Liver (tissue), 9 donors: ENCODE data around the gene TSGA10. TPM values are rescaled to one million over a fixed set of nuclear protein-coding genes. Genes with fewer than 3 reads are reported as not detected.
"Not testable (repeated sequence)": the region's sequence is repeated elsewhere in the genome, so short reads cannot be mapped to it uniquely, and the experiment has no call there.

ENCODE experiments used
- DNase-seq: peaks from one replicate; pipeline ENCODE4 v3.0.0-alpha.2; 2017; ENCODE audit warnings: low spot score
- H3K27ac ChIP-seq, 2 donors: one replicate each; pipeline ENCODE4 v1.7.0; 2013; ENCODE audit warnings: inconsistent platforms in 2 of 2, low read length in 2 of 2, control low read depth in 1 of 2, low read depth in 1 of 2, mild to moderate bottlenecking in 1 of 2
- H3K27me3 ChIP-seq, 4 donors: one replicate each; pipeline versions ENCODE4 v1.6.1 to v1.7.0; 2013; ENCODE audit warnings: low read length in 3 of 4, inconsistent platforms in 1 of 4, mild to moderate bottlenecking in 1 of 4, moderate library complexity in 1 of 4; ENCODE audit not compliant: control insufficient read depth in 4 of 4, insufficient read depth in 4 of 4
- H3K36me3 ChIP-seq, 4 donors: one replicate each; pipeline versions ENCODE4 v1.6.1 to v1.7.0; 2013; ENCODE audit warnings: low read length in 3 of 4, mild to moderate bottlenecking in 3 of 4, low read depth in 1 of 4, moderate library complexity in 1 of 4; ENCODE audit not compliant: control insufficient read depth in 4 of 4, insufficient read depth in 3 of 4
- H3K4me1 ChIP-seq, 4 donors: one replicate each; pipeline versions ENCODE4 v1.6.1 to v1.7.0; 2013; ENCODE audit warnings: low read length in 3 of 4, mild to moderate bottlenecking in 3 of 4, moderate library complexity in 1 of 4; ENCODE audit not compliant: control insufficient read depth in 4 of 4, insufficient read depth in 4 of 4
- H3K4me3 ChIP-seq, 3 donors: one replicate each; pipeline versions ENCODE4 v1.6.1 to v1.7.0; 2013; ENCODE audit warnings: low read length in 3 of 3, control low read depth in 1 of 3, low read depth in 1 of 3, mild to moderate bottlenecking in 1 of 3
- H3K9ac ChIP-seq, 2 donors: one replicate each; pipeline ENCODE4 v1.7.0; 2013; ENCODE audit warnings: low read length in 2 of 2, mild to moderate bottlenecking in 2 of 2, moderate library complexity in 2 of 2, control low read depth in 1 of 2, low read depth in 1 of 2
- H3K9me3 ChIP-seq, 4 donors: one replicate each; pipeline versions ENCODE4 v1.6.1 to v1.7.0; 2013; ENCODE audit warnings: low read length in 3 of 4; ENCODE audit not compliant: control insufficient read depth in 4 of 4
- ATF3 ChIP-seq: IDR thresholded peaks from 2 replicates; pipeline ENCODE4 v1.6.1; 2016; ENCODE audit warnings: antibody characterized with exemption
- CTCF ChIP-seq: fragments of 150-350 bp; IDR thresholded peaks from 2 replicates; pipeline ENCODE4 v1.5.1; 2017; ENCODE audit warnings: improper control_type of control experiment, low read depth, low read length; ENCODE audit not compliant: missing input control
- EGR1 ChIP-seq, 2 donors: IDR thresholded peaks; 2 replicates each; pipeline ENCODE4 v1.6.1; 2016 to 2018; ENCODE audit warnings: antibody characterized with exemption in 2 of 2, low read depth in 2 of 2
- FOXA1 ChIP-seq: IDR thresholded peaks from 2 replicates; pipeline ENCODE4 v1.6.1; 2016; ENCODE audit warnings: antibody characterized with exemption
- FOXA2 ChIP-seq: IDR thresholded peaks from 2 replicates; pipeline ENCODE4 v1.6.1; 2016; ENCODE audit warnings: antibody characterized with exemption
- GABPA ChIP-seq, 2 donors: IDR thresholded peaks in 1 of 2; conservative IDR thresholded peaks in 1 of 2; 2 replicates each; pipeline ENCODE4 v1.6.1; 2016; ENCODE audit warnings: antibody characterized with exemption in 2 of 2, mild to moderate bottlenecking in 1 of 2, moderate library complexity in 1 of 2
- HNF4A ChIP-seq, 2 donors: conservative IDR thresholded peaks; 2 replicates each; pipeline ENCODE4 v1.6.1; 2016; ENCODE audit warnings: antibody characterized with exemption in 2 of 2, mild to moderate bottlenecking in 2 of 2
- HNF4G ChIP-seq: IDR thresholded peaks from 2 replicates; pipeline ENCODE4 v1.6.1; 2016; ENCODE audit warnings: antibody characterized with exemption
- JUND ChIP-seq, 2 donors: IDR thresholded peaks; 2 replicates each; pipeline ENCODE4 v1.6.1; 2016; ENCODE audit warnings: antibody characterized with exemption in 2 of 2
- NR2F2 ChIP-seq: IDR thresholded peaks from 2 replicates; pipeline ENCODE4 v1.6.1; 2016; ENCODE audit warnings: antibody characterized with exemption
- RAD21 ChIP-seq, 2 donors: IDR thresholded peaks; 2 replicates each; pipeline ENCODE4 v1.6.1; 2016; ENCODE audit warnings: antibody characterized with exemption in 2 of 2, mild to moderate bottlenecking in 2 of 2
- RXRA ChIP-seq, 2 donors: IDR thresholded peaks; 2 replicates each; pipeline ENCODE4 v1.6.1; 2017 to 2018; ENCODE audit warnings: antibody characterized with exemption in 2 of 2, mild to moderate bottlenecking in 1 of 2
- SP1 ChIP-seq: IDR thresholded peaks from 2 replicates; pipeline ENCODE4 v1.6.1; 2018; ENCODE audit warnings: antibody characterized with exemption, mild to moderate bottlenecking
- TAF1 ChIP-seq: conservative IDR thresholded peaks from 2 replicates; pipeline ENCODE4 v1.6.1; 2016; ENCODE audit warnings: antibody characterized with exemption, mild to moderate bottlenecking
- YY1 ChIP-seq: IDR thresholded peaks from 2 replicates; pipeline ENCODE4 v1.6.1; 2016; ENCODE audit warnings: antibody characterized with exemption, mild to moderate bottlenecking
- ZBTB33 ChIP-seq: IDR thresholded peaks from 2 replicates; pipeline ENCODE4 v1.6.1; 2016; ENCODE audit warnings: antibody characterized with exemption
- WGBS: extraction: QIAGEN DNeasy Blood & Tissue Kit; methylation state at CpG from one replicate; pipeline ENCODE4 v1.1.7; 2013; 5-methylcytosine and 5-hydroxymethylcytosine counted together
- polyA plus RNA-seq, 2 donors: library from polyadenylated mRNA; stranded (reverse) in 1 of 2; unstranded in 1 of 2; fragments of 200-250 nt in 1 of 2; fragments of >200 nt in 1 of 2; fragmentation: Nextera tagmentation in 1 of 2; extraction: Ambion mirVana in 1 of 2; gene quantifications; one replicate each; pipeline versions ENCODE4 v1.2.1 to v1.2.3, GENCODE V29; 2013 to 2015
- total RNA-seq, 2 donors: library from RNA; depleted of rRNA; stranded (reverse); fragments of >200 nt; gene quantifications; one replicate each; pipeline ENCODE4 v1.2.3, GENCODE V29; 2014
- donor health status: healthy.
- donor health status: healthy.
- donor health status: healthy.
- donor health status: healthy.
- donor health status: healthy.

TSGA10 gene
- total and polyA plus RNA-seq, 4 donors = 0.93 to 4.4 (median 3.8) TPM

GRCh38 chr2:99139003-99139402, 15.7 kb downstream of the TSGA10 start:
- DNase-seq = no peak
- H3K36me3 ChIP-seq = no peaks in the 10 kb centered on the region
- TF ChIP-seq TAF1 = no peak
- no peak for TF ChIP-seq JUND (IDR thresholded peaks at IDR 0.05)
- TF ChIP-seq SP1 = no peak
- TF ChIP-seq ZBTB33 = no peak
- TF ChIP-seq FOXA2 = no peak
- TF ChIP-seq RAD21 (IDR thresholded peaks at IDR 0.05) = no peak
- TF ChIP-seq NR2F2 = no peak
- no peak for TF ChIP-seq GABPA (IDR thresholded peaks at IDR 0.05 in 1 of 2, conservative IDR thresholded peaks at IDR 0.05 in 1 of 2)
- TF ChIP-seq EGR1 (IDR thresholded peaks at IDR 0.05; ENCODE audit: low read depth in 2 of 2) = no peak
- TF ChIP-seq HNF4G = no peak
- TF ChIP-seq FOXA1 = no peak
- no peak for TF ChIP-seq YY1
- no peak for TF ChIP-seq RXRA (IDR thresholded peaks at IDR 0.05)
- no peak for TF ChIP-seq HNF4A (conservative IDR thresholded peaks at IDR 0.05)
- no peak for TF ChIP-seq ATF3
- no peak for TF ChIP-seq CTCF
- WGBS = 98% methylated on average over 4 of the region's 4 CpGs
- H3K27me3 ChIP-seq = no peaks in the 10 kb centered on the region
- no peak overlapping the region for H3K9ac ChIP-seq
- no peak overlapping the region for H3K4me3 ChIP-seq
- H3K27ac ChIP-seq = no peak overlapping the region
- peaks cover 0 to 2% (median 0%) of the 10 kb centered on the region in 4 donors for H3K9me3 ChIP-seq
- peaks cover 1 to 11% (median 6%) of the 10 kb centered on the region in 4 donors for H3K4me1 ChIP-seq

GRCh38 chr2:99135044-99135556, 19.6 kb downstream of the TSGA10 start:
- not testable (repeated sequence) for H3K4me3 ChIP-seq, H3K36me3 ChIP-seq, DNase-seq, H3K9me3 ChIP-seq, H3K4me1 ChIP-seq, H3K9ac ChIP-seq, H3K27ac ChIP-seq, H3K27me3 ChIP-seq
- WGBS = 98% methylated on average over 2 of the region's 2 CpGs

- peaks cover 0 to 5% (median 3%) of the 10 kb centered on the region in 4 donors for H3K9me3 ChIP-seq
- TF ChIP-seq CTCF = no peak
- no peak for TF ChIP-seq EGR1 (IDR thresholded peaks at IDR 0.05; ENCODE audit: low read depth in 2 of 2)
- no peak for TF ChIP-seq SP1
- TF ChIP-seq JUND (IDR thresholded peaks at IDR 0.05) = no peak
- no peak for TF ChIP-seq RXRA (IDR thresholded peaks at IDR 0.05)
- no peak for TF ChIP-seq TAF1
- no peak overlapping the region for H3K9ac ChIP-seq
- peaks cover 0 to 11% (median 7%) of the 10 kb centered on the region in 4 donors for H3K36me3 ChIP-seq
- H3K4me3 ChIP-seq = no peak overlapping the region
- no peak overlapping the region for H3K27ac ChIP-seq
- H3K4me1 ChIP-seq = no peaks in the 10 kb centered on the region
- DNase-seq = no peak
- 85% methylated on average over 2 of the region's 2 CpGs for WGBS
- no peaks in the 10 kb centered on the region for H3K27me3 ChIP-seq
Measured at GRCh38 chr2:99127981-99128380, 26.8 kb downstream of the TSGA10 start.
